ENCODE data around the gene ZNF142. TPM values are rescaled to one million over a fixed set of nuclear protein-coding genes. Genes with fewer than 3 reads are reported as not detected.

ZNF142 gene
- total and polyA plus RNA-seq, 2 of the 8 experiments (the other 6 are each of a cell fraction or from before 2014, with no cell fraction given), result 9.4 to 32.5 TPM

- FAIRE-seq, result no peak
- H2BK12ac ChIP-seq (ENCODE audit: low read depth, low read length), result no peak overlapping the region
- no peaks in the 10 kb centered on the region for H3K9me3 ChIP-seq (ENCODE audit: insufficient read depth in 2 of 2, low read depth in 1 of 2, low read length in 1 of 2)
- H3K23ac ChIP-seq (ENCODE audit: insufficient read length), result no peak overlapping the region
- WGBS, 2 experiments (ENCODE audit: extremely low coverage in 1 of 2, insufficient coverage in 1 of 2, insufficient read length in 1 of 2, insufficient replicate concordance in 2 of 2, low coverage in 1 of 2, low lambda C conversion rate in 2 of 2, missing lambda C conversion rate in 1 of 2), result 100% methylated on average over 3 of the region's 3 CpGs; no CpG with 5 or more reads in 1 of the 2 experiments
- no peak overlapping the region for H3K18ac ChIP-seq (ENCODE audit: extremely low read depth, low read length)
- no peaks in the 10 kb centered on the region for H3K79me1 ChIP-seq (ENCODE audit: low read depth, low read length)
- no peak overlapping the region for H3K4me2 ChIP-seq (ENCODE audit: insufficient read depth in 1 of 2, low read depth in 2 of 2, low read length in 2 of 2)
- no peak overlapping the region for H2BK5ac ChIP-seq (ENCODE audit: low read depth, low read length)
- H3K4me1 ChIP-seq (replicated peaks in 1 of 4; ENCODE audit: control insufficient read depth in 3 of 4, insufficient read depth in 4 of 4, low read length in 3 of 4), result no peaks in the 10 kb centered on the region
- no peaks in the 10 kb centered on the region for H3K79me2 ChIP-seq (ENCODE audit: control insufficient read depth in 1 of 2, insufficient read depth in 2 of 2, low read length in 2 of 2)
- no peak overlapping the region for H2AFZ ChIP-seq (ENCODE audit: low read length)
- H3K4ac ChIP-seq (replicated peaks; ENCODE audit: insufficient read length, low read depth, low read length), result no peak overlapping the region
- H2AK5ac ChIP-seq (ENCODE audit: low read depth, low read length), result no peak overlapping the region
- H2BK20ac ChIP-seq (ENCODE audit: low read length), result no peak overlapping the region
- no peak overlapping the region for H3K27ac ChIP-seq (ENCODE audit: low read depth, low read length)
- no peak overlapping the region for H3K9ac ChIP-seq (replicated peaks in 1 of 4; ENCODE audit: extremely low read depth in 1 of 4, low read depth in 3 of 4, low read length in 3 of 4)
- no peaks in the 10 kb centered on the region; the same call in 1 of the 2 replicates for H3K23me2 ChIP-seq (ENCODE audit: low read depth, low read length)
- peaks cover 2 to 32% (median 15%) of the 10 kb centered on the region in 4 experiments; a peak in 7 of 8 replicates for H3K36me3 ChIP-seq (ENCODE audit: control insufficient read depth in 2 of 4, insufficient read depth in 4 of 4, low read length in 3 of 4)
- H4K5ac ChIP-seq (ENCODE audit: insufficient read length, low read depth, low read length), result no peak overlapping the region
- no peak for DNase-seq (ENCODE audit: low read depth in 1 of 2, low spot score in 2 of 2)
- H3K14ac ChIP-seq (ENCODE audit: insufficient read length), result no peak overlapping the region
- no peaks in the 10 kb centered on the region for H3K27me3 ChIP-seq (replicated peaks in 1 of 4; ENCODE audit: control insufficient read depth in 3 of 4, extremely low read depth in 1 of 4, insufficient read depth in 3 of 4, low read length in 3 of 4)
- H4K91ac ChIP-seq (replicated peaks; ENCODE audit: insufficient read length, low read length), result no peak overlapping the region
- H4K8ac ChIP-seq (ENCODE audit: extremely low read depth, insufficient read depth, low read length), result no peak overlapping the region
- no peak overlapping the region for H2BK120ac ChIP-seq (replicated peaks; ENCODE audit: low read depth, low read length)
- H3K56ac ChIP-seq (replicated peaks; ENCODE audit: insufficient read length, low read depth, low read length), result no peak overlapping the region
- ChIA-PET POLR2A (ENCODE audit: partially characterized antibody) (interaction anchor here (0.6 kb wide), 1 partner anchor 259 kb away, joined by 3 read pairs; no protein-coding TSS in a partner anchor), CTCF (ENCODE audit: partially characterized antibody) (interaction anchor here (0.6 to 2.6 kb wide), 4 partner anchors 10 to 178 kb away, joined by 3 to 9 read pairs (median 4); no protein-coding TSS in a partner anchor)
- TF ChIP-seq CBX5 (IDR thresholded peaks at IDR 0.05; ENCODE audit: low read depth, low read length) (no peak), CHD1 (IDR thresholded peaks at IDR 0.05; ENCODE audit: low read depth, low read length) (no peak), GTF2F1 (IDR thresholded peaks at IDR 0.05; ENCODE audit: borderline replicate concordance, low read depth, low read length) (no peak)
- H4K20me1 ChIP-seq (replicated peaks in 1 of 2; ENCODE audit: control insufficient read depth in 1 of 2, insufficient read depth in 2 of 2, low read length in 2 of 2), result peaks cover 0 to 2% of the 10 kb centered on the region in 2 experiments
- no peak overlapping the region for H3K4me3 ChIP-seq (ENCODE audit: extremely low read depth in 1 of 4, insufficient read depth in 2 of 4, low read depth in 3 of 4, low read length in 4 of 4)
- no peak overlapping the region for H2BK15ac ChIP-seq (ENCODE audit: low read length)
These were observed 35.2 kb upstream of the ZNF142 start for GRCh38 chr2:218694405-218695145.

Measured in H1 (cell line).